ENCODE data around the gene PJA2. TPM values are rescaled to one million over a fixed set of nuclear protein-coding genes. Genes with fewer than 3 reads are reported as not detected.
"Not testable (repeated sequence)": the region's sequence is repeated elsewhere in the genome, so short reads cannot be mapped to it uniquely, and the experiment has no call there.

Gene PJA2
- total and polyA plus RNA-seq, 2 of the 8 experiments (the other 6 are each of a cell fraction or from before 2014, with no cell fraction given) = 15.3 to 47.7 TPM

DNA sequence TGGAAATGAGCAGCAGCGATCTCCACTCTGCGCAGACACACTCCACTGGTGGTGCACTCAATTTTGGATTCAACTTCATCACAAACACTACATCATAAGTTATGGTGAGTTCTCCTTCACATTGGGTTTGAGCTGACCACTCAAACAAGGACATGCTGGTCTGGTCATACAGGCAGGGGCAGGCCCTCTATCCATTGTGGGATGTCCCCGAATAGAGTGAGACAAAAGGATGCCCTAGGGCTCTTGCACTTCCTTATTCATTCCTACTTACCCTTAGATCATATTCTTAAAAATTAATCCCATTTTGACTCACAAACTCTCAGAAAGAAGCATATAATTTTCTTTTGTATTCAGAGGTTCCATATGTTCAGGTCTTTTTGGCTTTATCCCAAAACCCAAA lies 16.3 kb upstream of the PJA2 start (continued):
- TF ChIP-seq, protein P1, sequence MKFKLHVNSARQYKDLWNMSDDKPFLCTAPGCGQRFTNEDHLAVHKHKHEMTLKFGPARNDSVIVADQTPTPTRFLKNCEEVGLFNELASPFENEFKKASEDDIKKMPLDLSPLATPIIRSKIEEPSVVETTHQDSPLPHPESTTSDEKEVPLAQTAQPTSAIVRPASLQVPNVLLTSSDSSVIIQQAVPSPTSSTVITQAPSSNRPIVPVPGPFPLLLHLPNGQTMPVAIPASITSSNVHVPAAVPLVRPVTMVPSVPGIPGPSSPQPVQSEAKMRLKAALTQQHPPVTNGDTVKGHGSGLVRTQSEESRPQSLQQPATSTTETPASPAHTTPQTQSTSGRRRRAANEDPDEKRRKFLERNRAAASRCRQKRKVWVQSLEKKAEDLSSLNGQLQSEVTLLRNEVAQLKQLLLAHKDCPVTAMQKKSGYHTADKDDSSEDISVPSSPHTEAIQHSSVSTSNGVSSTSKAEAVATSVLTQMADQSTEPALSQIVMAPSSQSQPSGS (IDR thresholded peaks at IDR 0.05; ENCODE audit: low read length) = no peak
- TF ChIP-seq SIN3A (conservative IDR thresholded peaks at IDR 0.05 in 1 of 2, IDR thresholded peaks at IDR 0.05 in 1 of 2; ENCODE audit: low read depth in 1 of 2, low read length in 2 of 2) = no peak
- TF ChIP-seq POU5F1 (IDR thresholded peaks at IDR 0.05; ENCODE audit: low read depth, low read length) = no peak
- TF ChIP-seq CBX5 (IDR thresholded peaks at IDR 0.05; ENCODE audit: low read depth, low read length) = no peak
- TF ChIP-seq NRF1 (IDR thresholded peaks at IDR 0.05; ENCODE audit: low read depth, low read length) = no peak

DNA sequence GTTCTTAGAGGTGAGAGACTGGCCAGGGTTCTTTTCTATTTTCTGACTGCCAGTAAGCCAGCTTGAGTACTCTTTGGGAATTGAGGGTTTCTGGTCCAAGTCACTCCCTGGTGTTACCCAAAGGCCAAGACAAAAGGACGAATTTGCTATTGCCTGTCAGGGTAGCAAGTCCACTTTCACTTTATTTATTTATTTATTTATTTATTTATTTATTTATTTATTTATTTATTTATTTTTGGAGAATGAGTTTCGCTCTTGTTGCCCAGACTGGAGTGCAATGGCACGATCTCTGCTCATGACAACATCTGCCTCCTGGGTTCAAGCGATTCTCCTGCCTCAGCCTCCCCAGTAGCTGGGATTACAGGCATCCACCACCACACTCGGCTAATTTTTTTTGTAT lies 15.7 kb upstream of the PJA2 start:
- H3K14ac ChIP-seq (ENCODE audit: insufficient read length); H4K5ac ChIP-seq (ENCODE audit: insufficient read length, low read depth, low read length); H3K56ac ChIP-seq (replicated peaks; ENCODE audit: insufficient read length, low read depth, low read length); H3K27ac ChIP-seq (ENCODE audit: low read depth, low read length); H3K4me2 ChIP-seq (ENCODE audit: insufficient read depth in 1 of 2, low read depth in 2 of 2, low read length in 2 of 2); H3K9ac ChIP-seq (replicated peaks in 1 of 4; ENCODE audit: extremely low read depth in 1 of 4, low read depth in 3 of 4, low read length in 3 of 4); H2BK20ac ChIP-seq (ENCODE audit: low read length); H3K79me2 ChIP-seq (ENCODE audit: control insufficient read depth in 1 of 2, insufficient read depth in 2 of 2, low read length in 2 of 2); H3K23ac ChIP-seq (ENCODE audit: insufficient read length); H3K4ac ChIP-seq (replicated peaks; ENCODE audit: insufficient read length, low read depth, low read length); H2AK5ac ChIP-seq (ENCODE audit: low read depth, low read length); H4K20me1 ChIP-seq (replicated peaks in 1 of 2; ENCODE audit: control insufficient read depth in 1 of 2, insufficient read depth in 2 of 2, low read length in 2 of 2); H3K27me3 ChIP-seq (replicated peaks in 1 of 4; ENCODE audit: control insufficient read depth in 3 of 4, extremely low read depth in 1 of 4, insufficient read depth in 3 of 4, low read length in 3 of 4); H3K9me3 ChIP-seq (ENCODE audit: insufficient read depth in 2 of 2, low read depth in 1 of 2, low read length in 1 of 2); H3K18ac ChIP-seq (ENCODE audit: extremely low read depth, low read length); H2BK12ac ChIP-seq (ENCODE audit: low read depth, low read length); DNase-seq (ENCODE audit: low read depth in 1 of 2, low spot score in 2 of 2); FAIRE-seq; H3K4me3 ChIP-seq (ENCODE audit: extremely low read depth in 1 of 4, insufficient read depth in 2 of 4, low read depth in 3 of 4, low read length in 4 of 4); H3K23me2 ChIP-seq (ENCODE audit: low read depth, low read length); H4K8ac ChIP-seq (ENCODE audit: extremely low read depth, insufficient read depth, low read length); H3K4me1 ChIP-seq (replicated peaks in 1 of 4; ENCODE audit: control insufficient read depth in 3 of 4, insufficient read depth in 4 of 4, low read length in 3 of 4); H2AFZ ChIP-seq (ENCODE audit: low read length); H2BK5ac ChIP-seq (ENCODE audit: low read depth, low read length); H3K36me3 ChIP-seq (ENCODE audit: control insufficient read depth in 2 of 4, insufficient read depth in 4 of 4, low read length in 3 of 4); H2BK15ac ChIP-seq (ENCODE audit: low read length); POLR2A ChIA-PET (ENCODE audit: partially characterized antibody); H4K91ac ChIP-seq (replicated peaks; ENCODE audit: insufficient read length, low read length); H3K79me1 ChIP-seq (ENCODE audit: low read depth, low read length); H2BK120ac ChIP-seq (replicated peaks; ENCODE audit: low read depth, low read length): not testable (repeated sequence)
- 94% methylated on average over 5 of the region's 5 CpGs; no CpG with 5 or more reads in 1 of the 2 experiments for WGBS, 2 experiments (ENCODE audit: extremely low coverage in 1 of 2, insufficient coverage in 1 of 2, insufficient read length in 1 of 2, insufficient replicate concordance in 2 of 2, low coverage in 1 of 2, low lambda C conversion rate in 2 of 2, missing lambda C conversion rate in 1 of 2)
- CTCF ChIA-PET (ENCODE audit: partially characterized antibody) = interaction anchor here (0.9 kb wide), 1 partner anchor 12 kb away, joined by 3 read pairs; no protein-coding TSS in a partner anchor

Data from H1 (cell line).